Neural cell (in vitro differentiated cells): ENCODE data around the gene UBD. TPM values are rescaled to one million over a fixed set of nuclear protein-coding genes. Genes with fewer than 3 reads are reported as not detected.

ENCODE experiments used
- H2AFZ ChIP-seq: fragments of 200-600, 300-800 bp; sonication (generic), shearing (Covaris generic); 2 replicates; pipeline ENCODE4 v1.6.0; 2014; ENCODE audit warnings: low read depth, mild to moderate bottlenecking, antibody characterized with exemption, low read length, moderate library complexity
- H3F3A ChIP-seq: fragments of 200-600 bp; shearing (Covaris generic); 2 replicates; pipeline ENCODE4 v1.6.1; 2016; ENCODE audit warnings: mild to moderate bottlenecking, moderate library complexity, mixed read lengths, antibody characterized with exemption, low read length; ENCODE audit not compliant: insufficient read depth, poor library complexity, severe bottlenecking
- H3K27ac ChIP-seq: fragments of 200-600, 300-800 bp; sonication (generic), shearing (Covaris generic); 2 replicates; pipeline ENCODE4 v1.5.1; 2014; ENCODE audit warnings: mild to moderate bottlenecking, low read length, moderate library complexity
- H3K27me3 ChIP-seq: fragments of 300-800, 200-600 bp; sonication (generic), shearing (Covaris generic); 2 replicates; pipeline ENCODE4 v1.6.0; 2014; ENCODE audit warnings: mild to moderate bottlenecking, low read depth, low read length, moderate library complexity; ENCODE audit not compliant: insufficient read depth
- H3K36me3 ChIP-seq: fragments of 300-800, 200-600 bp; sonication (generic), shearing (Covaris generic); 2 replicates; pipeline ENCODE4 v1.5.1; 2014; ENCODE audit warnings: mild to moderate bottlenecking, antibody characterized with exemption, low read length, moderate library complexity; ENCODE audit not compliant: insufficient read depth
- H3K4me2 ChIP-seq: fragments of 300-800, 200-600 bp; sonication (generic), shearing (Covaris generic); 2 replicates; pipeline ENCODE4 v1.6.0; 2014; ENCODE audit warnings: mild to moderate bottlenecking, low read length
- H3K4me3 ChIP-seq: fragments of 300-800, 200-600 bp; sonication (generic), shearing (Covaris generic); 2 replicates; pipeline ENCODE4 v1.5.1; 2014; ENCODE audit warnings: mild to moderate bottlenecking, low read length, moderate library complexity
- H3K79me2 ChIP-seq: fragments of 200-600 bp; shearing (Covaris generic); replicated peaks from 2 replicates; pipeline ENCODE4 v1.6.0; 2014; ENCODE audit warnings: mild to moderate bottlenecking, low read length, moderate library complexity; ENCODE audit not compliant: insufficient read depth
- H3K9ac ChIP-seq: fragments of 300-800, 200-600 bp; sonication (generic), shearing (Covaris generic); 2 replicates; pipeline ENCODE4 v1.6.1; 2016; ENCODE audit warnings: mild to moderate bottlenecking, low read length, mixed read lengths
- H3K9me2 ChIP-seq: fragments of 200-600 bp; shearing (Covaris generic); 2 replicates; pipeline ENCODE4 v1.6.1; 2016; ENCODE audit warnings: mild to moderate bottlenecking, low read length, mixed read lengths; ENCODE audit not compliant: insufficient read depth
- H3K9me3 ChIP-seq: fragments of 200-600, 300-800 bp; sonication (generic), shearing (Covaris generic); 2 replicates; pipeline ENCODE4 v1.6.1; 2016; ENCODE audit warnings: mild to moderate bottlenecking, mixed run types, low read length, moderate library complexity, mixed read lengths
- H4K20me1 ChIP-seq: fragments of 200-600 bp; shearing (Covaris generic); 2 replicates; pipeline ENCODE4 v1.6.1; 2016; ENCODE audit warnings: mild to moderate bottlenecking, mixed run types; ENCODE audit not compliant: insufficient read depth
- CTCF ChIP-seq: fragments of 450-650 bp; IDR thresholded peaks from 2 replicates; pipeline ENCODE4 v1.5.1; 2014; ENCODE audit warnings: antibody characterized with exemption, mild to moderate bottlenecking, moderate library complexity; ENCODE audit not compliant: poor library complexity, severe bottlenecking
- EP300 ChIP-seq: fragments of 450-650 bp; conservative IDR thresholded peaks from 2 replicates; pipeline ENCODE4 v1.6.1; 2014; ENCODE audit warnings: antibody characterized with exemption, mild to moderate bottlenecking, moderate library complexity; ENCODE audit not compliant: poor library complexity, severe bottlenecking
- EZH2 ChIP-seq: fragments of 200-600, 300-800 bp; shearing (Covaris generic), sonication (generic); IDR thresholded peaks from 2 replicates; pipeline ENCODE4 v1.6.1; 2014; ENCODE audit warnings: antibody characterized with exemption, low read length, borderline replicate concordance, mild to moderate bottlenecking; ENCODE audit not compliant: insufficient read depth, poor library complexity, severe bottlenecking
- MXI1 ChIP-seq: fragments of 450-650 bp; conservative IDR thresholded peaks from 2 replicates; pipeline ENCODE4 v1.6.1; 2014; ENCODE audit warnings: antibody characterized with exemption, mild to moderate bottlenecking; ENCODE audit not compliant: poor library complexity, severe bottlenecking
- POLR2AphosphoS5 ChIP-seq: IDR thresholded peaks from 2 replicates; pipeline ENCODE4 v1.6.1; 2012
- RAD21 ChIP-seq: fragments of 450-650 bp; conservative IDR thresholded peaks from 2 replicates; pipeline ENCODE4 v1.6.1; 2014; ENCODE audit warnings: antibody characterized with exemption, mild to moderate bottlenecking, moderate library complexity
- REST ChIP-seq: IDR thresholded peaks from 2 replicates; pipeline ENCODE4 v1.6.1; 2012; ENCODE audit warnings: borderline replicate concordance
- SMC3 ChIP-seq: fragments of 450-650 bp; conservative IDR thresholded peaks from 2 replicates; pipeline ENCODE4 v1.6.1; 2014; ENCODE audit warnings: antibody characterized with exemption, mild to moderate bottlenecking, moderate library complexity; ENCODE audit not compliant: poor library complexity
- TAF1 ChIP-seq: IDR thresholded peaks from 2 replicates; pipeline ENCODE4 v1.6.1; 2012; ENCODE audit warnings: low read depth
- polyA plus RNA-seq: library from polyadenylated mRNA; depleted of rRNA; stranded (reverse); fragments of >200 nt; gene quantifications from 2 replicates; pipeline ENCODE4 v1.2.3, GENCODE V29; 2014

UBD gene
- polyA plus RNA-seq, 1 donor from 2014 or later: not detected

DNA sequence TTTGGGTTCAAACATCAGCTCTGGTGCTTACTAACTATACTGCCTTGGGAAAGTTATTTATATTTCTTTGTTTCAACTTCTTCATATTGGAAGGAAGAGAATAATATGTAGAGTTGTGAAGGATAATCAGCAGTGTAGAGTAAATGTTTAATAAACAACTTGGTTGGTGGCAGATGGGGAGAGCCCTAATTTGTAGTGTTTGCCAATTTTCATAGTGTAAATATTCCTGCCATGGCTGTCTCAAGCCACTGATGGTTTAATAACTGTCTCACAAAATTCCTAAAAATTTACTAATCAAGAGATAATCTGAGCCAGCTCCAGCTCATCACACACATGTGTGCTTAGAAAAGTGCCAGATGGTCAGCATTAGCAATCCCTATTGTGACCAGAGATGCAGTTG lies 25.3 kb upstream of the UBD start, which contains the start of gene OR2H2:
OR2H2 (plus strand) TSS at position 301 of the 400 bp plus-strand sequence. CDS start 2,824 bp downstream, outside the sequence.
- Histone ChIP-seq H3K4me3 (no peak within 1 kb of the TSS), H3K9ac (no peak within 1 kb of the TSS), H3K4me2 (no peak within 1 kb of the TSS), H3F3A (no peaks in the 10 kb centered on the region), H4K20me1 (no peaks in the 10 kb centered on the region), H3K27ac (no peak within 1 kb of the TSS), H3K27me3 (no peaks in the 10 kb centered on the region), H3K79me2 (no peaks in the 10 kb centered on the region), H3K9me2 (no peaks in the 10 kb centered on the region), H3K9me3 (no peaks in the 10 kb centered on the region), H3K36me3 (no peaks in the 10 kb centered on the region), H2AFZ (no peak within 1 kb of the TSS)
- no peak for TF ChIP-seq RAD21
- no peak for TF ChIP-seq POLR2AphosphoS5
- TF ChIP-seq MXI1: no peak
- TF ChIP-seq EZH2: no peak
- TF ChIP-seq REST: no peak
- no peak for TF ChIP-seq SMC3

DNA sequence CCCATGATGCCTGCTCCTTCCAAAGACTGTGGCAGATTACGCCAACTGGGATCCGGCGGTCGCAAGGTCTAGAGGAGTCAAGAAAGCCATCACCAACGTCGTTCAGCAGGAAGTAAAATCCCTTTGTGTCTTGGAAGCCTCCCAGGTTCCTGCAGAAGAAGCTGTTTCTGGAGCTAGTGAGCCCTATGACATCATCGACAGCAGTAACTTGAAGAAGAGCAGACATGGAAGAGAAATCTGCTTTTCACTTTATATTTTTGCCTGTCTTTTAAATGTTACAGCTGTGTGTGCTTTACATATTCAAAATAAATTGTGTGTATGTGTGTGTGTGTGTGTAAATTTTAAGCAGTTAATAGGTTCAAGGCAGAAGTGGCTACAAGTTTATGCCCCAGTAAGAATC lies 18.0 kb upstream of the UBD start:
- Histone ChIP-seq H3K79me2 (no peaks in the 10 kb centered on the region), H3K27me3 (no peaks in the 10 kb centered on the region), H4K20me1 (no peaks in the 10 kb centered on the region), H3K9ac (no peak overlapping the region), H3F3A (no peaks in the 10 kb centered on the region), H2AFZ (no peak overlapping the region), H3K4me2 (no peak overlapping the region), H3K9me2 (no peaks in the 10 kb centered on the region), H3K9me3 (no peaks in the 10 kb centered on the region), H3K36me3 (no peaks in the 10 kb centered on the region), H3K4me3 (no peak overlapping the region), H3K27ac (no peak overlapping the region)
- TF ChIP-seq CTCF: no peak
- TF ChIP-seq RAD21: no peak
- TF ChIP-seq TAF1: no peak
- no peak for TF ChIP-seq REST
- TF ChIP-seq POLR2AphosphoS5: no peak
- no peak for TF ChIP-seq EP300
- no peak for TF ChIP-seq EZH2
- TF ChIP-seq SMC3: no peak
- no peak for TF ChIP-seq MXI1
